Measurements from ENCODE around the gene FKBP8.

FKBP8 gene

GRCh38 chr19:18502246-18502637 lies 41.1 kb downstream of the FKBP8 start:
- DNase-seq (ENCODE audit: low read depth in 2 of 2), result no peak

GRCh38 chr19:18501832-18502231 lies 41.5 kb downstream of the FKBP8 start:
- no peak for DNase-seq (ENCODE audit: low read depth in 2 of 2)

DNA sequence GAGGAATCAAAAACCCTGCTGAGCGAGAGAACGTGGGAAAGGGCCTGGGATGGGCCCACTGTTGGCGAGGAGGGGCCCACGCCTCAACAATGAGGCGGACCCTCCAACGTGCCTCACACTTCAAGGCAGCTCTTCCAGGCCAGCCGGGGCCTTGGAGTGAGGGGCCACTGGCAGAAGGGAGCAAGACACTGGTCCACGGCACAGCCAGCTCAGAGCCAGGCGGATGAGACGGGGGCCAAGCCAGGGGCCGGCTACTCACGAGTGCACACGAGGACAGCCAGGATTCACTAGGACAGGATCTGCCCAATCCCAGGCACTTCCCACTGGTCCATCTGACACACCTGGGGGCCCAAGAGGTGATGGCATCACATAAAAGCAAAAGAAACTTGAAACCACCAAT lies 42.0 kb downstream of the FKBP8 start:
- DNase-seq (ENCODE audit: low read depth in 2 of 2), result no peak

- no peak for DNase-seq (ENCODE audit: low read depth in 2 of 2)
Measured at GRCh38 chr19:18500799-18501198, 42.6 kb downstream of the FKBP8 start.

- no peak for DNase-seq (ENCODE audit: low read depth in 2 of 2)
Measured at GRCh38 chr19:18500376-18500775, 43.0 kb downstream of the FKBP8 start.

DNA sequence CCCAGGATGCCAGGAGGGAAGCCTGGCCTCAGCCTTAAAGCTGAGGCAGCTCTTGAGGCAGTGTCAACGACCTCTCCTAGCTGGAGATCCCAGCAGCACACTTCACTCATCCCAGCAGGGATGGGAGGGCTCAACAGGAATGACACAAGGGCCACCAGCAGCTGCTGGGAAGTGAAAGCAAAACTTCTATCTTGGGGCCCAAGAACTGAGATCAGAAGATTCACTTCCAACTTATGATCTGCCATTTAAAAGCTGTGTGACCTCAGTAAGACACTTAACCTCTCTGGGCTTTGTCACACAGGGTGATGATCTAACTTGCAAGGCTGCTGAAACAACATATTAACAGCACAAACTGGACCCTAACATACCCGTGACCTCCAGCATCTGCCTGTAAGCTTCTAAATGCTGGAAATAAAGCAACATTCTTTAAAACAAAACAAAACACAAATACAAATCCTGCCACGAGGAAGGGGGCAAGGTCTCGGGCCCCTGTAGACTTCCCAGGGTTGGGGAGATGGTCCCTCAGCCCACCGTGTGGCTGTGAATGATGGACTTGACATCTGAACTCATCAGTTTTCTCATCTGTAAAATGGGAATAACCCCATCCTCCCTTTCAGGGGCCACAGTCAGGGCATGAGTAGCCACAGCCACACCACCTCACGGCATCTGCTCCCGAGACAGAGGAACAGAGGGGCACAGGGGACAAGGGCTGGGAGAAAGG lies 44.2 kb downstream of the FKBP8 start:
- DNase-seq (ENCODE audit: low read depth in 2 of 2), result no peak

GRCh38 chr19:18496980-18497256 lies 46.5 kb downstream of the FKBP8 start:
- DNase-seq (ENCODE audit: low read depth in 2 of 2), result no peak

- DNase-seq (ENCODE audit: low read depth in 2 of 2), result peak in 1 of 2 donors; percentile 38
Measured at GRCh38 chr19:18496167-18496979, 47.0 kb downstream of the FKBP8 start.

- no peak for DNase-seq (ENCODE audit: low read depth in 2 of 2)
Measured at GRCh38 chr19:18495204-18495911, 48.0 kb downstream of the FKBP8 start.

DNA sequence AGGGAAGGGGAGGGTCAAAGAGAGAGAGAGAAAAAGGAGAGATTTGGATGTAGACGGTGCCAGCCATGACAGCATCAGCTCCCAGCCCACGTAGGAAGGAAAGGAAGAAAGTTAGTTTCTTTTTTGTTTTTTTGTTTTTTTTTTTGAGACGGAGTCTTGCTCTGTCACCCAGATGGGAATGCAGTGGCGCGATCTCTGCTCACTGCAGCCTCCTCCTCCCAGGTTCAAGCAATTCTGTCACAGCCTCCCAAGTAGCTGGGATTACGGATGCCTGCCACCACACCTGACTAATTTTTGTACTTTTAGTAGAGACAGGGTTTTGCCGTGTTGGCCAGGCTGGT lies 49.1 kb downstream of the FKBP8 start:
- no peak for DNase-seq (ENCODE audit: low read depth in 2 of 2)

- no peak for DNase-seq (ENCODE audit: low read depth in 2 of 2)
Measured at GRCh38 chr19:18493440-18494266, 49.7 kb downstream of the FKBP8 start.

- no peak for DNase-seq (ENCODE audit: low read depth in 2 of 2)
Measured at GRCh38 chr19:18491995-18492953, 51.1 kb downstream of the FKBP8 start.

DNA sequence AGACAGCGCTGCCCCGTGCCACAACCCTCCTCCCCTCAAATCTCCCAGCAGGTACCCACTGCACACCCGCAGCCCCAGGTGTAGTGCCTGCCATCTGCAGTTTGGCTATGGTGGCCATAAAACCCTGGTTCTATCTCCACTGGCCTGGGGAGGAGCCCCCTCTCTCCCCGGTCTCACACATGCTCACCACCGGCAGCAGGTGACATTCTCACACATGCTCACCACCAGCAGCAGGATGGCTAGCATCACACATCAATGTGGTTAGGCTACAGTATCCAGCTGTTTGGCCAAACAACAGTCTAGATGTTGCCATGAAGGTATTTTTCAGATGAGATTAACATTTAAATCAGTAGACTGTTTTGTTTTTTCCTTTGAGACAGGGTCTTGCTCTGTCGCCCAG lies 52.6 kb downstream of the FKBP8 start:
- no peak for DNase-seq (ENCODE audit: low read depth in 2 of 2)

GRCh38 chr19:18489627-18490184 lies 53.7 kb downstream of the FKBP8 start:
- DNase-seq (ENCODE audit: low read depth in 2 of 2), result no peak

- DNase-seq (ENCODE audit: low read depth in 2 of 2), result no peak
Measured at GRCh38 chr19:18488838-18489626, 54.3 kb downstream of the FKBP8 start.

DNA sequence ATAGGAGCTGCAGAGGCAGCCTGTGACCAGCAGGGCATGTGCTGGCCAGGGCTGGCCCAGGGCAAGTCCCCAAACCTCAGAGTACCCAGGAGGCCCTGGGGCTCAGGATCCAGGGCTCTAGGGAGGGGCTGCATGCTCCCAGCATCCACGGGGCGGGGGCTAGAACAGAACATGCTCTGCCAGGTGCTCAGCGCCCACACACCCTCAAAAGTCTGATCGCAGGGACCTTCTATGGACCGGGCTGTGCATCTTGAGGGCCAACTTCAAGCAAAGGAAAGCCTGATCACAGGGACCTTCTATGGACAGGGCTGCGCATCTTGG lies 55.0 kb downstream of the FKBP8 start:
- DNase-seq (ENCODE audit: low read depth in 2 of 2), result no peak

GRCh38 chr19:18487576-18488402 lies 55.6 kb downstream of the FKBP8 start:
- no peak for DNase-seq (ENCODE audit: low read depth in 2 of 2)

GRCh38 chr19:18486746-18487145 lies 56.6 kb downstream of the FKBP8 start:
- DNase-seq (ENCODE audit: low read depth in 2 of 2), result no peak

GRCh38 chr19:18484992-18485391 lies 58.4 kb downstream of the FKBP8 start:
- no peak for DNase-seq (ENCODE audit: low read depth in 2 of 2)

Measured in stimulated activated CD8-positive, alpha-beta memory T cell treated with anti-CD3 and anti-CD28 coated beads, Interleukin-15, amount 100 ng/mL, for 4 hours (primary cell).